Left lung (tissue), 10 donors: ENCODE measurements around the gene DNAH1. TPM values are rescaled to one million over a fixed set of nuclear protein-coding genes. Genes with fewer than 3 reads are reported as not detected.

ENCODE experiments used
- ATAC-seq: fragments of 200-7000 bp; cut with Tn5 transposase; one replicate; pipeline ENCODE4 v1.9.1; 2020; ENCODE audit warnings: moderate library complexity
- DNase-seq, 4 donors: peaks; one replicate each; pipeline ENCODE4 v3.0.0-alpha.2; 2013 to 2020
- H3K27ac ChIP-seq, 2 donors: fragments of 200-600 bp; sonication (generic) in 1 of 2; one replicate each; pipeline versions ENCODE4 v1.5.0 to v1.8.0; 2020 to 2021
- H3K27me3 ChIP-seq, 2 donors: fragments of 200-600 bp; sonication (generic) in 1 of 2; one replicate each; pipeline versions ENCODE4 v1.5.0 to v1.8.0; 2020 to 2021
- H3K36me3 ChIP-seq, 2 donors: fragments of 200-600 bp; sonication (generic) in 1 of 2; one replicate each; pipeline versions ENCODE4 v1.5.0 to v1.8.0; 2020 to 2021
- H3K4me1 ChIP-seq, 2 donors: fragments of 200-600 bp; one replicate each; pipeline ENCODE4 v1.8.0; 2021
- H3K4me3 ChIP-seq, 2 donors: fragments of 200-600 bp; sonication (generic) in 1 of 2; one replicate each; pipeline versions ENCODE4 v1.5.0 to v1.8.0; 2020 to 2021; ENCODE audit warnings: mild to moderate bottlenecking in 1 of 2
- H3K9me3 ChIP-seq, 2 donors: fragments of 200-600 bp; sonication (generic) in 1 of 2; one replicate each; pipeline versions ENCODE4 v1.5.0 to v1.8.0; 2020 to 2021
- CTCF ChIP-seq, 2 donors: fragments of 200-600 bp; sonication (generic) in 1 of 2; IDR thresholded peaks; one replicate each; pipeline versions ENCODE4 v1.5.0 to v1.8.0; 2021; ENCODE audit warnings: antibody characterized with exemption in 2 of 2
- intact Hi-C, 2 donors: fragments of 100-400 bp; cut with DNase I; formaldehyde crosslinking; loops; one replicate each; pipeline versions ENCODE4 v1.11.2 to v1.14.2; 2022
- polyA plus RNA-seq, 6 donors: library from polyadenylated mRNA; unstranded; fragments of 120-200 nt; gene quantifications; one replicate each; pipeline ENCODE4 v1.2.1, GENCODE V29; 2013; ENCODE audit not compliant: insufficient read length in 6 of 6
- total RNA-seq, 2 donors: library from RNA; stranded (reverse); fragmentation: NEBNext Ultra II Directional; extraction: Animal tissue kit (Norgen Biotek cat#: 25700); gene quantifications; one replicate each; pipeline ENCODE4 v1.2.1, GENCODE V29; 2021
- donor health status: DM: no; HTN: yes; CAD: no.
- donor health status: DM: no; HTN: no; CAD: no.

Gene DNAH1
- total and polyA plus RNA-seq, 8 donors: 6.5 to 14.0 (median 9.9) TPM

- no peak overlapping the region for H3K4me3 ChIP-seq
Measured at GRCh38 chr3:52440249-52440551, 124.1 kb downstream of the DNAH1 start.

GRCh38 chr3:52440671-52441070 is 124.6 kb downstream of the DNAH1 start:
- Histone ChIP-seq H3K36me3 (no peaks in the 10 kb centered on the region), H3K4me1 (peaks cover 0 to 25% of the 10 kb centered on the region in 2 donors), H3K27ac (no peak overlapping the region), H3K9me3 (no peaks in the 10 kb centered on the region), H3K27me3 (no peaks in the 10 kb centered on the region), H3K4me3 (no peak overlapping the region)
- intact Hi-C loops: loop anchor here in 1 of 2 donors (10.0 kb wide), 1 partner anchor 206 kb away; the partner anchor contains the start of gene TWF2
- no peak for DNase-seq
- ATAC-seq: no peak
- no peak for TF ChIP-seq CTCF (IDR thresholded peaks at IDR 0.05)

More at GRCh38 chr3:52440249-52440551, 124.1 kb downstream of the DNAH1 start:
- Histone ChIP-seq H3K9me3 (no peaks in the 10 kb centered on the region), H3K27ac (no peak overlapping the region), H3K4me1 (peaks cover 0 to 21% of the 10 kb centered on the region in 2 donors), H3K27me3 (no peaks in the 10 kb centered on the region), H3K36me3 (no peaks in the 10 kb centered on the region)
- no peak for ATAC-seq
- no peak for DNase-seq
- intact Hi-C loops: loop anchor here in 1 of 2 donors (10.0 kb wide), 1 partner anchor 205 kb away; the partner anchor contains the start of gene TWF2
- TF ChIP-seq CTCF (IDR thresholded peaks at IDR 0.05): no peak

- no peak overlapping the region for H3K4me3 ChIP-seq
- H3K9me3 ChIP-seq: no peaks in the 10 kb centered on the region
- H3K36me3 ChIP-seq: no peaks in the 10 kb centered on the region
- no peak for TF ChIP-seq CTCF (IDR thresholded peaks at IDR 0.05)
- ATAC-seq (no peak), DNase-seq (peak in 1 of 4 donors; percentile 71)
- H3K27me3 ChIP-seq: no peaks in the 10 kb centered on the region
- H3K27ac ChIP-seq: no peak overlapping the region
- peaks cover 0 to 25% of the 10 kb centered on the region in 2 donors for H3K4me1 ChIP-seq
- intact Hi-C loops: loop anchor here in 1 of 2 donors (10.0 kb wide), 1 partner anchor 206 kb away; the partner anchor contains the start of gene TWF2
Measured at GRCh38 chr3:52441091-52441771, 125.1 kb downstream of the DNAH1 start.

GRCh38 chr3:52441772-52442332 is 125.7 kb downstream of the DNAH1 start:
- Histone ChIP-seq H3K4me3 (no peak overlapping the region), H3K36me3 (no peaks in the 10 kb centered on the region), H3K9me3 (no peaks in the 10 kb centered on the region), H3K27me3 (no peaks in the 10 kb centered on the region), H3K27ac (no peak overlapping the region), H3K4me1 (peaks cover 0 to 28% of the 10 kb centered on the region in 2 donors)
- intact Hi-C loops: loop anchor here in 1 of 2 donors (10.0 kb wide), 1 partner anchor 207 kb away; the partner anchor contains the start of gene TWF2
- DNase-seq (peak in 1 of 4 donors; percentile 67), ATAC-seq (no peak)
- TF ChIP-seq CTCF (IDR thresholded peaks at IDR 0.05): no peak
